Measurements from ENCODE around the gene DEDD. TPM values are rescaled to one million over a fixed set of nuclear protein-coding genes. Genes with fewer than 3 reads are reported as not detected.

DEDD gene
- total RNA-seq, 1 experiment from 2014 or later: 33.8 TPM

- TF ChIP-seq, protein P1, sequence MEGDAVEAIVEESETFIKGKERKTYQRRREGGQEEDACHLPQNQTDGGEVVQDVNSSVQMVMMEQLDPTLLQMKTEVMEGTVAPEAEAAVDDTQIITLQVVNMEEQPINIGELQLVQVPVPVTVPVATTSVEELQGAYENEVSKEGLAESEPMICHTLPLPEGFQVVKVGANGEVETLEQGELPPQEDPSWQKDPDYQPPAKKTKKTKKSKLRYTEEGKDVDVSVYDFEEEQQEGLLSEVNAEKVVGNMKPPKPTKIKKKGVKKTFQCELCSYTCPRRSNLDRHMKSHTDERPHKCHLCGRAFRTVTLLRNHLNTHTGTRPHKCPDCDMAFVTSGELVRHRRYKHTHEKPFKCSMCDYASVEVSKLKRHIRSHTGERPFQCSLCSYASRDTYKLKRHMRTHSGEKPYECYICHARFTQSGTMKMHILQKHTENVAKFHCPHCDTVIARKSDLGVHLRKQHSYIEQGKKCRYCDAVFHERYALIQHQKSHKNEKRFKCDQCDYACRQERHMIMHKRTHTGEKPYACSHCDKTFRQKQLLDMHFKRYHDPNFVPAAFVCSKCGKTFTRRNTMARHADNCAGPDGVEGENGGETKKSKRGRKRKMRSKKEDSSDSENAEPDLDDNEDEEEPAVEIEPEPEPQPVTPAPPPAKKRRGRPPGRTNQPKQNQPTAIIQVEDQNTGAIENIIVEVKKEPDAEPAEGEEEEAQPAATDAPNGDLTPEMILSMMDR (IDR thresholded peaks at IDR 0.05; ENCODE audit: insufficient read depth in 1 of 2, low read depth in 1 of 2, low read length in 1 of 2, severe bottlenecking in 1 of 2, unreplicated experiment in 1 of 2): no peak
- ChIA-PET POLR2A (interaction anchor here (0.8 kb wide), 1 partner anchor 167 kb away, joined by 8 read pairs; no protein-coding TSS in a partner anchor), CTCF (interaction anchor here (0.6 to 0.7 kb wide), 2 partner anchors 8 to 224 kb away, joined by 3 read pairs; no protein-coding TSS in a partner anchor)
- Histone ChIP-seq H3K27me3 (replicated peaks; ENCODE audit: control insufficient read depth, insufficient read depth, low read length) (no peaks in the 10 kb centered on the region), H3K4me3 (ENCODE audit: low read depth, low read length) (no peak overlapping the region), H3K9me3 (no peaks in the 10 kb centered on the region), H3K4me1 (peaks cover 10% of the 10 kb centered on the region; the same call in 1 of the 2 replicates), H3K36me3 (ENCODE audit: control insufficient read depth, insufficient read depth, low read length) (peaks cover 3% of the 10 kb centered on the region)
- H3K9me3 Mint-ChIP-seq (ENCODE audit: unreplicated experiment): no peaks in the 10 kb centered on the region
- peaks cover 12% of the 10 kb centered on the region for H3K4me1 Mint-ChIP-seq (ENCODE audit: low read depth, unreplicated experiment)
- no peak overlapping the region for H3K27ac Mint-ChIP-seq (ENCODE audit: unreplicated experiment)
- peaks cover 54% of the 10 kb centered on the region for H3K36me3 Mint-ChIP-seq (ENCODE audit: insufficient read depth, unreplicated experiment)
- H3K4me3 Mint-ChIP-seq (ENCODE audit: unreplicated experiment): peak overlapping the region; percentile 41
- no peak for DNase-seq
- intact Hi-C loops (cut with micrococcal nuclease; ENCODE audit: unreplicated experiment): no loop called here
- no peaks in the 10 kb centered on the region for H3K27me3 Mint-ChIP-seq (ENCODE audit: insufficient read depth, unreplicated experiment)
- no TSS peak for BruUV-seq (replicated peaks)
Measured at GRCh38 chr1:161157867-161158266, 25.4 kb upstream of the DEDD start.

DNA sequence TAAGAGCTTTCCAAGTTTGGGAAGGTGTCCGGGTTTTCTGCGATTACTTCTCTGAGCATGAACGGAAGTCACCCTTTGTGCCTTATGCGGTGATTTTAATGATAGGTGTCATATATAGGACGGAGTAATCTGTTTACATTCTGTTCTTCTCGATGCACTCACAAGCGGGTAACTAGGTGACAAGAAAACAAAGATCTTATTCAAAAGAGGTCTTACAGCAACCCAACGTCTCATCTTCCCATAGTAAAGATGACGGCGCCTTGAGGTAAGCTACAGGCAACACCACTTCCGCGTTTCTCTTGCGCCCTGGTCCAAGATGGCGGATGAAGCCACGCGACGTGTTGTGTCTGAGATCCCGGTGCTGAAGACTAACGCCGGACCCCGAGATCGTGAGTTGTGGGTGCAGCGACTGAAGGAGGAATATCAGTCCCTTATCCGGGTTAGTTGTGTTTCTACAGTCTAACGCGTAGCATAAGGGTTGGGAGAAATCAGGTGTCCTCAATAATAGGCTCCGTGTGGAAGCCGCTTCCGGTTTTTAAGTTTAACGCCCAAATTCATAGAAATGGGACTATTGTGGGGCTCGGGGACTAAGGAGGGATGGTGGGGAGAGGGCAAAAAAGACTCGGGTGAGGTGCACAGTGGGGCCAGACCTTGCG, 21.3 kb upstream of the DEDD start, which contains the start of gene UFC1:
TSS of gene UFC1 (plus strand) at position 297 of the 656 bp plus-strand sequence. CDS start at position 317, 20 bp downstream.
- TSS peak; percentile 98 for BruUV-seq (replicated peaks)
- intact Hi-C loops (cut with micrococcal nuclease; ENCODE audit: unreplicated experiment): loop anchor here (1.0 kb wide), 1 partner anchor 21 kb away; no protein-coding TSS in a partner anchor
- no peaks in the 10 kb centered on the region for H3K9me3 Mint-ChIP-seq (ENCODE audit: unreplicated experiment)
- H3K27ac Mint-ChIP-seq (ENCODE audit: unreplicated experiment): peak within 1 kb of the TSS; percentile 99
- ChIA-PET CTCF (interaction anchor here (1.3 kb wide), 1 partner anchor 12 kb away, joined by 10 read pairs; the partner anchor contains the start of gene PPOX), POLR2A (interaction anchor here (0.6 to 1.5 kb wide), 6 partner anchors 9 to 132 kb away, joined by 3 to 8 read pairs (median 4); partner anchors contain the start of genes DEDD, F11R, NDUFS2 and NIT1)
- TF ChIP-seq, protein P1 (IDR thresholded peaks at IDR 0.05; ENCODE audit: insufficient read depth in 1 of 2, low read depth in 1 of 2, low read length in 1 of 2, severe bottlenecking in 1 of 2, unreplicated experiment in 1 of 2): no peak
- peak within 1 kb of the TSS; percentile 77 for H3K4me3 ChIP-seq (ENCODE audit: low read depth, low read length)
- H3K36me3 Mint-ChIP-seq (ENCODE audit: insufficient read depth, unreplicated experiment): peaks cover 34% of the 10 kb centered on the region
- H3K27me3 Mint-ChIP-seq (ENCODE audit: insufficient read depth, unreplicated experiment): no peaks in the 10 kb centered on the region
- no peaks in the 10 kb centered on the region for H3K9me3 ChIP-seq
- H3K27me3 ChIP-seq (replicated peaks; ENCODE audit: control insufficient read depth, insufficient read depth, low read length): no peaks in the 10 kb centered on the region
- peak within 1 kb of the TSS; percentile 95 for H3K4me3 Mint-ChIP-seq (ENCODE audit: unreplicated experiment)
- 0 out of 2 replicates have a peak, but pooled peaks cover 2% of the 10 kb centered on the region for H3K4me1 ChIP-seq
- H3K4me1 Mint-ChIP-seq (ENCODE audit: low read depth, unreplicated experiment): peaks cover 12% of the 10 kb centered on the region
- peak; percentile 85 to 88 for DNase-seq
- H3K36me3 ChIP-seq (ENCODE audit: control insufficient read depth, insufficient read depth, low read length): no peaks in the 10 kb centered on the region

DNA sequence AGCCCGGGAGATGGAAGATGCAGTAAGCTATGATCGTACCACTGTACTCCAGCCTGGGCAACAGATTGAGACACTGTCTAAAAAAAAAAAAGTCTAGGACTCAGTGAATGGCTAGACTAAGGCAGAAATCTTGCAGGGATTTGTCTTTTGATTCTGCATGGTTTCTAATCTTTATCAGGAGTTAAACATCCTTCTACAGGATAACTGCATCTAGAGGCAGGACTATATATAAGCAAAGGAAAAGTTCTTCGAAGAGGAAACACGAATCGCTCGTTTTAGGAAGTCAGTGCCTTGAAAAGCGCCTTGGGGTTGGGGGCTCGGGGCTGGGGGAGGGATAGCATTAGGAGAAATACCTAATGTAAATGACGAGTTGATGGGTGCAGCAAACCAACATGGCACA, 20.7 kb upstream of the DEDD start:
- no peaks in the 10 kb centered on the region for H3K27me3 ChIP-seq (replicated peaks; ENCODE audit: control insufficient read depth, insufficient read depth, low read length)
- Mint-ChIP-seq H3K27me3 (ENCODE audit: insufficient read depth, unreplicated experiment) (no peaks in the 10 kb centered on the region), H3K36me3 (ENCODE audit: insufficient read depth, unreplicated experiment) (peaks cover 33% of the 10 kb centered on the region), H3K4me1 (ENCODE audit: low read depth, unreplicated experiment) (peaks cover 12% of the 10 kb centered on the region), H3K4me3 (ENCODE audit: unreplicated experiment) (peak overlapping the region; percentile 95), H3K27ac (ENCODE audit: unreplicated experiment) (peak overlapping the region; percentile 99), H3K9me3 (ENCODE audit: unreplicated experiment) (no peaks in the 10 kb centered on the region)
- intact Hi-C loops (cut with micrococcal nuclease; ENCODE audit: unreplicated experiment): loop anchor here (1.0 kb wide), 1 partner anchor 20 kb away; no protein-coding TSS in a partner anchor
- DNase-seq: no peak
- TF ChIP-seq, protein P1 (IDR thresholded peaks at IDR 0.05; ENCODE audit: insufficient read depth in 1 of 2, low read depth in 1 of 2, low read length in 1 of 2, severe bottlenecking in 1 of 2, unreplicated experiment in 1 of 2): no peak
- H3K4me3 ChIP-seq (ENCODE audit: low read depth, low read length): peak overlapping the region; percentile 77
- H3K4me1 ChIP-seq: no peaks in the 10 kb centered on the region
- H3K9me3 ChIP-seq: no peaks in the 10 kb centered on the region
- CTCF ChIA-PET: interaction anchor here (1.3 kb wide), 1 partner anchor 12 kb away, joined by 10 read pairs; the partner anchor contains the start of gene PPOX
- no TSS peak for BruUV-seq (replicated peaks)
- POLR2A ChIA-PET: interaction anchor here (0.6 to 1.5 kb wide), 9 partner anchors 8 to 132 kb away, joined by 3 to 8 read pairs (median 4); partner anchors contain the start of genes DEDD, F11R, NDUFS2 and NIT1
- no peaks in the 10 kb centered on the region for H3K36me3 ChIP-seq (ENCODE audit: control insufficient read depth, insufficient read depth, low read length)

Measured in Caco-2 (cell line).